ENCODE data around the gene CELF2.
"Not testable (repeated sequence)": the region's sequence is repeated elsewhere in the genome, so short reads cannot be mapped to it uniquely, and the experiment has no call there.

CELF2 gene

DNA sequence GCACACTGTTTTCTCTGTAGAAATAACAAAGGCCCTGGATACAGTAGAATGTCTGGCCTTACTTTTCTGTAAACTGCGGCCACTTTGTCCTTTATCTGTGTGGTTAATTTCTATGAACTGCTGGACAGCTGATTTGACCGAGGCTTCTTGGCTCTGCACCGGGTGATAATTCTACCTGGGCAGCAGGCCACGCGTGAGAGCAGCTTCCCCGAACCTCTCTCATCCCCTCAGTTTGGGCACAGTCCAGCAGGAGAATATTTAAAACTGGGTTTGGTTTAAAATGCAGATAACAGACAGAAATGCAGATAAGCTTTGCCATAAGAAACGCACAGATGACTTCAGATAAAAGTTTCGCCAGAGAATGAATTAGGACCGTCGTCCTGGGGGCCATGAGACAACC lies 81.0 kb downstream of the CELF2 start:
- no peak for DNase-seq

DNA sequence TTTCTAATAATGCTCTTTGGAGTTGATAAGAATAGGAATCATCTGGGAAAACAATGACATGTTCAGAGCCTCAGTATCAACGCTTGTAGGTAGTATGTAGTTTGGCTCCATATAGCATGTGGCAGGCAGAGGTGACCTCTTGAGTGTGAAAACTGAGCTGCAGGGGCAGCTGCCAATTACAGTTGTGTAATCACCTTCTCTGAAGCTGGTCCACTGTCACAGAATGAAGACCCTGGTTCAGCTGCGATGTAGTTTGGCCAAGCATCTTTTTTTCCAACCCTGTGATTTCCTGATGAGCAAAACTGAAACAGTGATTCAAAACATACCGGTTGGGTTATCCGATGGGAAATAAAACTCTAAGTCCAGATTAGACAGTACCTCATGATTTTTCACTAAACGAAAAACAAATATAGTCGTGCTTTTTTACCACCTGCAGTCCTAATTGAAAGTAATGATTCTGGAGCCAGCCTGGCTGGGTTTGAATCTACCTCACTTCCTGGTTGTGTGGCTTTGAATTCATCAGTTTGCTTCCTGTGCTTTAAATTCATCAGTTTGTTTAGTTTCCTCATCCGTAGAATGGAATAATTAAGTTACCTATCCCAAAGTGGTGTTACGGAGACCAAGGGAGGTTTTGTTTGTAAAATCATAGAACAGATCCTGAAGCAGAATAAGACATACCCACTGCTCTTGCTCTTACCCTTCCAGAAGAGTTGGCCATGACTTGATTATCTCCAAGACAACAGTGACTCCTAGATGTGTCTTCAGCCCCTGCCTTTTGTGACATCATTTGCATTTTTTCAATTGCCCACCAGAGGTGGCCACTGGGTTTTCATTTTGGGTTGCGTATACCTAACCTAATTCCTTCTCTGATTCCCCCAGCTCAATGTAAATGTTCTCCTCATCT lies 87.4 kb downstream of the CELF2 start:
- DNase-seq = no peak

DNA sequence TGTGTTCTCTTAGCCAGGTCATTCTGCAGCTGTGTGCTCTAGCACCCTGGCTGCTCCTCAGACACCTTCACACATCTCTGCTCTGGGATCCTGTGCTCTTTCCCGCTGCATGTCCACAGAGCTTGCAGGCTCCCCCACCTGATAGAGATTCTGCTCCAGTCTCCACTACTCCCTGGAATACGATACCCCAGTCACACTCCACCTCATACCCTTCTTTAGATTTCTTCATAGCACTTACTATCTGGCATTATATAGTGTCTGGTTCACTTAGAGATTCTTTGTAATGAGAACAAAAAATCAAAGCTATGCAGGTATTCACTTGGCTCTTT lies 88.0 kb downstream of the CELF2 start:
- DNase-seq = no peak

DNA sequence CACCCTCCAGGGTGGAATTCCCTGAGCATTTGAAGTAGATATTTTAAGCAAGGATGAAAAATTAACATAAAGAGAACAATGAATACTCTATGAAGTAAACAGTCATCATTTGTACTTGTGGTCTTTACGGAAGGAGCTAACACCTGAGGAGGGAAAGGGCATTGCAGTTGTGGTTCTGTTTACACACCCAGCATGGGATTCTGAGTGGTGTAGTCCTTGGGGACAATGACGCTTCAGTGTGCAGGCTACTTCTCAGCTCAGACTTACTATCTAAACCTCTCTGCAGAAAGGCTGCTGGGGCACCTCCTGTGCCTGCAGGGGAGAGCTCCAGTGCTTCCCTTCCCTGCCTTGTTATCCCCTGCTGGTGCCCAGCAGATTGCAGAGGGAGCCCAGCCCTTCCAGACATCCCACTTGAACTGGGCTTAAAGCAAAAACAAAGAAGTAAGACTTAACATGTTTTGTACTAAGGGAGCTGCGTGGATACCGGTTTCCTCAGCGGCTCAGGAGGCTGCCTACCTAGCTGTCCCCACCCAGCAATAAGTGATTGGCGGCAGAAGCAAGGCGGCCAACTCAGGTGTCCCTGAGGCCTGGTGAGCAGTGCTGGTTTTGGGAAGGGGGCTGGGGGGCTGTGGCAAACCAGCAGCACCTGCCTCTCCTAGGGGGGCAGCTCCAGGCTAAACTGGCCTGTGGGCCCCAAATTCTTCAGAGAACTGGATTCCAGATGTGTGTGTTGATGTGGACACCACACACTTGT lies 89.1 kb downstream of the CELF2 start:
- no peak for DNase-seq

DNA sequence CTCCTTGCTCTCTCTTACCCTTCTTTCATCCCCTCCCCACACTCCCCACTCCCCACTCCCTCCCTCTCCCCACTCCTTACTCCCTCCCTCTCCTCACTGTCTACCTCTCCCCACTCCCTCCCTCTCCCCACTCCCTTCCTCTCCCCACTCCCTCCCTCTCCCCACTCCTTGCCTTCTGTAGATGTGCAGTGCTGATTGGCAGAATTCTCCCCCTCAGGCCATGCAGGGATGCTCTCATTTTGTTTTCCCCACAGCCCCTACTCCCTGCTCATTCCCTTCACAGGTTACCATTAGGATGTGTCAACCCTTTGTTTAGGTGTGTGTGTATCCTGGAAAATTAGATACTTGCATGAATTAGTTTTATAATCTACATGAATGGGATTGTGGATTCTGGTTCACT lies 90.3 kb downstream of the CELF2 start:
- no peak for DNase-seq

DNA sequence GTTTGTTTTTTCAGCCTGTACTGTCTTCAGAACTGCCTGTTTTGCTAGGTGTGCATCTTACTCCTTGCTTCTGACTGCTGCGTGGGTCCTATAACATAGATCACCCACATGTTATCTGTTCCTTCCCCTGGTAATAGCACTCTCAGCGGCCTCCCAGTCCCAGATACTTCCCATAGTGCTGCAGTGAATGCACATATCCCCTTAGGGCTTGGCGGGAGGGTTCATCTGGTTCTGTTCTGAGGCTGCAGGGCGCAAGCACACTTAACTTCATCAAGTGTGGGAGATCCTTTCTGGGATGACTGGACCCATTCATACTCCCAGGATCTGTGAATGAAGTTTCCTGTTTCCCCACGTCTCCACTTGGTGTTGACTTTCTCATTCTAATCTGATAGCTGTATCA lies 90.7 kb downstream of the CELF2 start:
- DNase-seq = no peak

DNA sequence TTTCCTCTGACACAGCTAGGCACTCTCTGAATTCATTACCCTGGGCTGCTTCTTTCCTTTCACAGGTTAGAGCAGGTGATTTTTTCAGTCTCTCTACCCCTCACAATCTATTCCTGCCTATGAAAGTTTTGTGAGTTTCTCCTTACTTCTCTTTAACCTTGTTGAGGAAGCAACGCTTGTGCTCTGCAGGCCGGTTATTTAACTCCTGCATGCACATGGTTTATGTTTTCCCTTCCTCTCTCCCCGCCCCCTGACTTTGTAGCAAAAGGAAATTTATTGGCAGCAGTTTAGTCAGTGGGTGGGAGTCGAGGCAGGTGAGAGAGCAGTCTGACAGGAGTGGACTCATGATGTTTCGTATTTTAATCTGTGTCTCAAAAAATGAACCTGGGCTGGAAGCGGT lies 91.9 kb downstream of the CELF2 start:
- DNase-seq = no peak

DNA sequence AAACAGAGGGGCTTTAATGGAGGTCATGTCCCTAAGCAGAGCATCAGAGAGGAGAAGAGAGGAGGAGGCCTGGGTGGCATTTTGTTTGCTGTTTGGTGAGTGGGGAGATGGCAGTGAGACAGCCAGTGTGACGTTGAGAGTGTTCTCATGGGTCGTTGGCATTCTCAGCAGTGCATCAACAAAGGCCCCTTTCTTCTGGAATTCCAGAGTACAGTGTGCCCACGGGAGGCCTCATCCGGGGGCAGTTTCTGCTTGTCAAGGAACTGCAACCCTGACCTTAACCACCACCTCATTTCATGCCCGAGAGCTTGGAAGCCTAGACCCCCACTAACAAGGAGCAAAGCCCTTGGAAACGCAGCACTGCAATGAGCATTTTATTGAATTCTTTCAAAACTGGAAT lies 92.9 kb downstream of the CELF2 start:
- no peak for DNase-seq

DNA sequence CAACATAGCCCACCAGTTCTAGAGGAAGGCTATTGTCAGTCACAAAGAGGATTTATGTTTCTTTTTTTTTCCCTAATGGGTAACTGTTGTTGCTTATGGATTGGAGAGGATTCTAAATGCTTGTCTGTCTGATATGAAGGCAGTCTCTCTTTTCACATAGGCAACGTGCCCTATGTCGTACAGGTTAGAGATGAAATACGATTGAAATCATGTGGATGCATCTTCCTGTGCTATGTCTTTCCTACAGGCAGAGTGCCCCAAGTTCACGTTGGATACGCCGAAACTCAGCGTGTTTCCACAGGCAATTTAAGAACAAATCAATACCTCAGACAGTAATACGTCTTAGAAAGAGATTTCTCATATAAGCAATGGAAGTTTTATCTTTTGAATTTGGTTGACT lies 93.8 kb downstream of the CELF2 start:
- no peak for DNase-seq

DNA sequence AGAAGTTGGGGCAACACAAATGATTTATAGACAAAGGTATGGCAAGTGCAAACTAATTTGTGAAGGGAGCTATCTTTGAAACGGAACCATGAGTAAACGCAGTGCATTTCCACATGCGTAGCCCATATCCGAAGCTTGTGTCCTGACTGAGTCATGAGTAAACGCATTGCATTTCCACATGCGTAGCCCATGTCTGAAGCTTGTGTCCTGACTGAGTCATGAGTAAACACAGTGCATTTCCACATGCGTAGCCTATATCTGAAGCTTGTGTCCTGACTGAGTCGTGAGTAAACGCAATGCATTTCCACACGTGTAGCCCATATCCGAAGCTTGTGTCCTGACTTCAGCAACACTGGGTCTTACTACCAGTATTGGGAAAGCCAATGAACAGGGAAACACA lies 95.0 kb downstream of the CELF2 start:
- no peak for DNase-seq

DNA sequence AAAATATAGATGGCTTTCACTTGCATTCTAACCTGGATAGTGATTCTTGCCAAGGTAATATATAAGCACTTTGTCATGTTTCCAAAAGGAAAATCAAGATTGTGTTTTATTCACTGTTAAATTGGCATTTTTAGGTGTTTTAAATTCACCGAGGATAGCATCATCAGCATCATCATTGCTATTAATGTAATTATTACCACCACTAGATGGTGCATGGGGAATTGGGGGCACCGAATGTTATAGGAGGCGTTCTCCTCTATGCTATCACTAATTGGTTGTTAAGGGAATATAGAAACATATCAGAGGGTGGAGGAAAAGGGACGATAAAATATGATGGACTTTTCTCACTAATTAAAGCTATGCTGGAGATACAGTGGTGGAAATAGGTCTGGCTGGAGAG lies 95.5 kb downstream of the CELF2 start:
- DNase-seq = no peak

DNA sequence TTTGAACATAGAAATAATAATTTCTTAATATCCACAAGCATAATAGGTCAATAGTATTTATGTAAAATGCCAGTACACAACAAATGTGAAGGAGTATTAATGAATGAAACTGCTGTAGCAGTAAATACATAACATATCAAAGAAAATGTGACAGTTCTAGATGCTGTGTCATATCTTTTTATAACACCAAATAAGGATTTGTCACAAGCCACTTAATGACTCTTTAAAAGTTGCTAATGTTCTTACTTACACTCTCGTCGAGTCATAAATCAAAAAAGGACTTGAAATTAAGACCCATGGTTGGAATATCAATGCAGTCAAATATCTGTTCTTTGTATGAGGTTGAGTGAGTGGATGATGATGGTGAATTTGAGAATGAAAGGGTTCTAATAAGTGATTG lies 96.6 kb downstream of the CELF2 start:
- no peak for DNase-seq

DNA sequence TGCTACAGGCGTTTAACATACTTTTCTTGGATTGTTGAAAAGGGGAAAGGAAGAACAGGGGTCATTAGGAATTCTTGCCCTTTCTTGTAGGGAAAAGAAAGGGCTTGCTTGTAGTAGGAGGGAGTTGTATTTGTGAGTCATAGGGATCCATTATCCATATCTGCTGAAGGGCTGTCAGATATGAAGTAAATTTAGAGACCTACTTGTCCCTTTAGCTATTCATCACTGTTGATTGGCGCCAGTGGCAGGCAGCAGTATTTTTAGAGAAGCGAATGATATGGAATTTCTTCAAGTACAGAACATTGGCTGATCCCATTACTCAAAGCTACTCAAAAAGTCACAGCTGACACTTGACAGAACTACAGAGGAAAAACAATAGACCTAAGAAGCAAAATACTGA lies 97.7 kb downstream of the CELF2 start:
- DNase-seq = no peak

DNA sequence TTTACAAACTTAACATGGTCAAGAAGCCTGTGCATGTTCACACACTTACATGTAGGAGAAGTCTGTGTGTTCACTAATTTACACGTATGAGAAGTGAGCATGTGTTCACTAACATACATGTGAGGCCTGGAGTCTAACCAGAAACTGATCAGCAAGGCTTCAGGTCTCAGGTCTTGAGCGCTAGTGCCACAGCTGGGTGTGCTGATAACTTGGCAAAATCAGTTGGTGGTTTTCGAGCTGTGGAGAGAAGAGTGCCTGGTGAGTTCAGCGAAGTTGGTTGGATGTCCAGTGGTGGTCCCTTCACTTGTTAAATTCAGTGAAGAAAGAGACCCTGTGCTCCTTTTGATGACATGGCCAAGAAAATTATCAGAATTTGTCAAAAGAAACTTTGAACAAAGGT lies 98.7 kb downstream of the CELF2 start:
- no peak for DNase-seq

DNA sequence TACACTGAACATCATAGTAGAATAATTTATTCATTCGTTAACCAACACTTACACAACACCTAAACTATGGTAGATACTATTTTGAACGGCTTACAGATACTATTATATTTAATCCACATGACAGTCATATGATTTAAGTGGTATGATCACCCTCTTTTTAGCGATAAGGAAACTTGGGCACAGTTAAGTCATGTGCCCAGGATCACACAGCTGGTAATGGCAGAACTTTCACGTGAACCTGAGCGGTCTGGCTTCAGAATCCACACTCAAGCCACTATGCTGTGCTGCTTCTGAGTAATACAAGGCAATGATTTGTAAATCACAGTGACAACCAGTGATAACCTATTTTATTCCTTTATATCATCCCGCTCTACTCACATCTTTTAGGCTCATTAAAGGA lies 99.1 kb downstream of the CELF2 start:
- DNase-seq = no peak

DNA sequence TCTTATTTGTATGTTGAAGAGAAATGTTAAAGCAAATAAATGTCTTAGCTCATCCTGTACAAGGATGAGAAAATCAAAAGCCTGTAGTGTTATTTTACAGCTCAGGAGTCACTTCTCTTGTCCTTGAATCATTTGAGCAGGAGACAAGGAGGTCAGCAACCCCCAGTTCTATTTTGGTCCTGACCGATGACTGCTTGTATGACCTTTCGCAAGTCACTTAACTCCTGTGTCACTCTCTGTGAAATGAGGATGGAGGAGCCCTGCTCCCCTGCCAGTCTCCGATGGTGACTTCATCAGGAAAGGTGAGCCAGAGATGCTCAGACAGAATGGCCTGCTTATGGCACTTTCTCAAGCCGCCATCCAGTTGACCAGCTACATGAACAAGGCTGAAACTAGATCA lies 101.0 kb downstream of the CELF2 start:
- no peak for DNase-seq

DNA sequence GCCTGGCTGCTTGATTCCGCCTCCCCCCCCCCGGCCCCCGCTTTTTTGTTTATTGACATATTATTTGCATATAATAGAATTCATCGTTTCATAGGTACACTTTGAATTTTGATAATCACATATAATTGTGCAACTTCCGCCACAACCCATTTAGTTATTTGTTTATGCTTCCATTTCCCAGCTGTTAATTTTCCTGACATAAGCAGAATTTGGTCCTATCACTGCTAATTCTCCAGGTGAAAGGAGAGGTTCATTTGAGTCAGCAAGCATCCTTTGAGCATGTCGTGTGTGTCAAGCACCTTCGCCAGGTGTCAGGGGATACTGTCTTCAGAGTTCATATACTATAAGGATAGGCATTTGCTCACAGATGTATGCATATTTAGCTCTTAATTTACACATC lies 102.2 kb downstream of the CELF2 start:
- no peak for DNase-seq

DNA sequence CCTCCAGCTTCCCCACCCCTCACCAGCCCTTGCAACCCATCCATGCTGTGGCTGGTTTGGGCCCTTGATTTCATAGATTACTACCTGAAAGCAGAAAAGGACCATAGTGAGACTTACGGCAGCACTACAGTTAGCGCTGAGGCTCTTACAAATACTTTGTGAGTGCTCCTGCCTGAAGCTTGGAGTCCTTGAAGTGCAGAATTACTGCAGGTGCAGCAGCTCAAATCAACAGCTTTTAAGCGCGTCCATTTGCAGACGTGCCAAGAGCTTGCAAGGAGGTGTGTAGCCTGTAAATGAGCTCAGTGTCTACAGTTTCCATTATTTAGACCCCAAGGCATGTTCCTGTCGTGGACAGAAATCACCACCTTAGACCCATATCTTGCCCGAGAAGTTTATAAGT lies 103.0 kb downstream of the CELF2 start:
- no peak for DNase-seq

DNA sequence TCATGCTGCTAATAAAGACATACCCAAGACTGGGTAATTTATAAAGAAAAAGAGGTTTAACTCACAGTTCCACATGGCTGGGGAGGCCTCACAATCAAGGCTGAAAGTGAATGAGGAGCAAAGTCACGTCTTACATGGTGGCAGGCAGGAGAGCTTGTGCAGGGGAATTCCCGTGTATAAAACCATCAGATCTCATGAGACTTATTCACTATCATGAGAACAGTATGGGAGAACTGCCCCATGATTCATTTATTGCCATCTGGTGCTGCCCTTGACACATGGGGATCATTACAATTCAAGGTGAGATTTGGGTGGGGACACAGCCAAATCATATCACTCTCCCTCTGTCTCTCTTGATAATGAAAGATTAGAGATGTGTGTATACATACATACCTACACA lies 106.2 kb downstream of the CELF2 start:
- not testable (repeated sequence) for DNase-seq

DNA sequence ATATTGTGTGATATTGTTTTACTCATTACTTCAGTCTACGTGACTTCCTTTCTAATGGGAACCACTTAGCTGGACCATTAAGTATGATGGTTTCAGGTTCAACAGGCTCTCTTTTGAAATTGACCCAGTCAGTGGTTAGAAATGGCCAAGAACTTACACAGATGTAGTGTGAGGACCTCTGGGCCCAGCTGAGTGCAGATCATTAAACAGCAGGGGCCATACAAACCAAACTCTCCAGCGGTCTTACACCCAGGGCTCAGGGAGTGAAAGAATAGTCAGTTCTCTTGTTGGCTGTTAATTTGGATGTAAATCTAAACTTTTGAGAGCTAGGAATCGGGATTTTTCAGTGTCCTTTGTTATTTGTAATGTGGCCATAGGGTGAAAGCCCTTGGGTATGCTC lies 107.3 kb downstream of the CELF2 start:
- no peak for DNase-seq

DNA sequence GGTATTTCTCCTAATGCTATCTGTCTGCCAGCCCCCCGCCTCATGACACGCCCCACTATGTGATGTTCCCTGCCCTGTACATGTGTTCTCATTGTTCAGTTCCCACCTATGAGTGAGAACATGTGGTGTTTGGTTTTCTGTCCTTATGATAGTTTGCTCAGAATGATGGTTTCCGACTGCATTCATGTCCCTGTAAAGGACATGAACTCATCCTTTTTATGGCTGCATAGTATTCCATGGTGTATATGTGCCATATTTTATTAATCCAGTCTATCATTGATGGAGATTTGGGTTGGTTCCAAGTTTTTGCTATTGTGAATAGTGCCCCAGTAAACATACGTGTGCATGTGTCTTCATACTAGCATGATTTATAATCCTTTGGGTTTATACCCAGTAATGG lies 109.3 kb downstream of the CELF2 start:
- not testable (repeated sequence) for DNase-seq

DNA sequence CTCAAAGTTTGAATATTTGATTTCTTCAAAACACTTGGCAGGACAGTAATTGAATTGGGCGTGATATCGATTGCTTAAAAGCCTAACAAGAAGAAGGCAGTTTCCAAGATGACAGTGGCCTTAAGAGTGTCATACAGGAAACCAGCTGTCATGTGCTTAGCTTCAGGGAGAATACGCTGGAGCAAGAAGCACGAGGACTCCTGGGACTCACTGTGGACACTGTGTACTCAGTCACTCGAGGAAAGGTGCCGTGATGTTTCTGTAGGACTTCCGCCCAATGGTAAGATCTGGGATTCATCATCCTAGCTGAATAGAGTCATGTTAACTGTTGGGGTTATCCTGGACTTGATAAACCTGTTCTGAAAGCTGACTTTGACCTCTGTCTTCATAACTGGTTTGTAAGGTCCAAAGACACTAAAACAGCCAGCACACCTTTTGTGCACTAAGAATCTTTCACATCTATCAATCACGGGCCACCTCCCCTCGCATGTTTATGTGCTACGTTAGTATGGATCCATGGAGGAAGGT lies 113.5 kb downstream of the CELF2 start:
- DNase-seq = no peak

DNA sequence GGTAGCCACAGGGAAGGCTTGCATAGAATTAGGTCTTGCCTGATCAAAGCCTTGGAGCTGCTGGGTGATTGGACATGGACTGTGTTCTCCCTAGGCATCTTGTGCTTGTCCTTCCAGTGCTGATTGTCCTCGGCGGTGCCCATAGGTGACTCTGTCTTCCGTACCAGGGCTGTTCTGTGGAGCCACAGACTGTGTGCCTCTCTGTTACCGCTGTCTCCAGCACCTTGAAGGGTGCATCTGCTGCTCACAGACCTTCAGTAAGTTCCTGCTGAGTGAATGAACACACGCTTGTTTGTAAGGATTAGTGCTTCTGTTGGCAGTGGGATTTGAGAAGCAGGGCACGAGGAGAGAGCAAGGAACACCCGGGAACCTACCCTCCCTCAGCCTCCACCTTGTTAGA lies 116.7 kb downstream of the CELF2 start:
- no peak for DNase-seq

DNA sequence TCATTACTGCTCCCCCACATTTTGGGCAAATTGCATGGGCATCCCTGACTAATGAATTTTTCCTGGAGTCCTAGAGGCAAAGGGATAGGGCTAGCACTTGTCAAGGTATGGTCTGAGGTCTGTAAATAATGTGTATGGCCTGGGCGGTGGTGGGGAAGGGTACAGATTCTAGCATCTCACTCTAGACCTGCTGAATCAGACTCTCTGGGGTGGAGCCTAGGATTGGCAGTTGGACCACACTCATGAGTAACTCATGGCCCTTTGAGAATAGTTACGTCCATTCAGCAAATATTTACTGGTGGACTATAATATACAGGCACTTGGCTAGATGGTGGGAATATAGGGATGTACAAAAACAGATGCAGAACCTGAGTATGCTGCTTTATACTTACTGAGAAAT lies 118.0 kb downstream of the CELF2 start:
- DNase-seq = no peak
